ENCODE results near the gene CALCB.

GRCh38 chr11:15027956-15028355 is 45.4 kb upstream of the CALCB start:
- no peak for TF ChIP-seq POLR2A (IDR thresholded peaks at IDR 0.05; ENCODE audit: low read depth, low read length)
- no peak for TF ChIP-seq POLR2AphosphoS5 (IDR thresholded peaks at IDR 0.05; ENCODE audit: low read depth, low read length)

Measured in GM12892 (cell line).